Stimulated activated CD4-positive, alpha-beta T cell treated with anti-CD3 and anti-CD28 coated beads, Interleukin-1b, Interleukin-23, amount 100 ng/mL, for 24 hours (primary cell): Measurements from ENCODE around the gene DOHH.
A peak's percentile ranks its signal among the peaks of the same experiment; 100 is the strongest.

Experiments
- DNase-seq, 4 experiments: peaks; one replicate each; pipeline ENCODE4 v3.0.0-alpha.2; 2020; ENCODE audit warnings: low read depth in 4 of 4, low spot score in 1 of 4

DOHH gene

DNA sequence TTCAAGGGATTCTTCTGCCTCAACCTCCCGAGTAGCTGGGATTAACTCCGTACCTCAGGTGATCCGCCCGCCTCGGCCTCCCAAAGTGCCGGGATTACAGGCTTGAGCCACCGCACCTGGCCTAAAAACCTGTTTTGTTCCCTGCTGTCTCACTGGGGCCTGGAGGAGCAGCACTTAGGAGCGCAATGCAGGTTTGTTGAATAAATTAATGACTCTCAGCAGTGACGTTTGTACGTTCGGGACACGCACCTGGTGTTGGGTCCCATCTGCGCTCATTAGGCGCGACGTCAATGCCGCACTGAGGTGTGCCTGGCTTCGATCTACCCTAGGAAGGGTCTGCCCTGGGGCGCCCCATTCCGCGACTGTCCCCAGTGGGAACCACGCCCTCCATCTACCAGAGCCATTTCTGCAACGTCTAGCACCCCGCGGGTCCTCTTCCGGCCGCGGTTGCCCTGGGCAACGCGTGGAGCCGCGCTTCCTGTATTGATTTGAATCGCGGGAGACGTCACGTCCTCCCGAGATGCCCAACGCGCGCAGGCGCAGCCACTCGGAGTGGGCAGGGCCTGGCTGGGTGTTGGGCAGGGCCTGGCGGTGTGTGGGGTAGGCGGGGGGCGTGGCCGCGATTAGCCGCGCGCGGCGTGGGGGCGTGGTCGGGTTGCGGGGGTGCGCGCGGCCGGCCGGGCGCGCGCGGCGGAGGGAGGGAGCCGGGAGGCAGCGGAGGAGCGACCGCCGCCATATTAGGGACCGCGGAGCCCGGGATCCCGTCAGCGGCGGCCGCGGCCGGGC lies 5.3 kb upstream of the DOHH start, which contains the start of gene FZR1:
Gene FZR1 (plus strand): TSS at position 714 of the 786 bp plus-strand sequence. CDS start 16,679 bp downstream, outside the sequence.
- DNase-seq = peak; percentile 96 to 99 (median 98)

DNA sequence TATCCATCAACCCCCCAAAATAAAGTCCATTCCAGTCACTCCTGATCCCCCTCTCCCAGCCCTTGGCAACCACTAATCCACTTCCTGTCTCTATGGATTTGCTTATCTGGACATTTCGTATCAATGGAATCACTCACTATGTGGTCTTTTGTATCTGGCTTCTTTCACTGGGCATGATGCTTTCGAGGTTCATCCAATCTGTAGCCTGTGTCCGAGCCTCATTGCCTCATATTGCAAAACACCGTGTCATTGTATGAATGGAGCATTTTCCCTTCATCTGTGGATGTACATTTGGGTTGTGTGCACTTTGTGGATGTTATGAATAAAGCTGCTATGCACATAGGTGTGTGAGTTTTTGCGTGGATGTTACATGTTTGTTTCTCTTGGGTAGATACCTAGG lies 4.3 kb upstream of the DOHH start:
- no peak for DNase-seq

DNA sequence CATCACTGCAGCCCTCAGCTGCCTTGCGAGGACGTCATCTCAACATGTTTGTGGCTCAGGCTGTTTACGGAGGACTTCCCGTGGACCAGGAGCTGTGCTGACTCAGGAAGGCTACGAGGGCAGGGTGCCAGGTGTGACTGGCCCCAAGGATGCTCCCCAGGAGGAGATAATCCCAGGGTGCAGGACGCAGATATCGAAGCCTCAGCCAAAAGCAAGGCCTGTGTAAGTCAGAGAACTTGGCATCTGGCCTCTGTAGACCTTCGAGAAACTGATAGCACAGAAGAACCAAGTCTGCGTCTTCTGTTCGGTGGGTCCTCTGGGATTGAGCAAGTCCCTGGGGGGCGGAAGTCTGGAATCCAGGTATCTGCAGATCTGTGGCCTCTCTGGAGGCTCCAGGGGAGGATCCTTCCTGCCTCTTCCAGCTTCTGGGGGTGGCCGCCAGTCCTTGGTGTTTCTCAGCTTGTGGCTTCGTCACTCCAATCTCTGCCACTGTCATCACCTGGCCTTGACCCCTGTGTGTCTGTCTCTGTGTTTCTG lies 2.6 kb upstream of the DOHH start:
- DNase-seq = no peak

GRCh38 chr19:3501780-3502179 lies 1.3 kb upstream of the DOHH start:
- DNase-seq = no peak

- DNase-seq = no peak
These were observed 591 bp downstream of the DOHH start for GRCh38 chr19:3499738-3500428.

DNA sequence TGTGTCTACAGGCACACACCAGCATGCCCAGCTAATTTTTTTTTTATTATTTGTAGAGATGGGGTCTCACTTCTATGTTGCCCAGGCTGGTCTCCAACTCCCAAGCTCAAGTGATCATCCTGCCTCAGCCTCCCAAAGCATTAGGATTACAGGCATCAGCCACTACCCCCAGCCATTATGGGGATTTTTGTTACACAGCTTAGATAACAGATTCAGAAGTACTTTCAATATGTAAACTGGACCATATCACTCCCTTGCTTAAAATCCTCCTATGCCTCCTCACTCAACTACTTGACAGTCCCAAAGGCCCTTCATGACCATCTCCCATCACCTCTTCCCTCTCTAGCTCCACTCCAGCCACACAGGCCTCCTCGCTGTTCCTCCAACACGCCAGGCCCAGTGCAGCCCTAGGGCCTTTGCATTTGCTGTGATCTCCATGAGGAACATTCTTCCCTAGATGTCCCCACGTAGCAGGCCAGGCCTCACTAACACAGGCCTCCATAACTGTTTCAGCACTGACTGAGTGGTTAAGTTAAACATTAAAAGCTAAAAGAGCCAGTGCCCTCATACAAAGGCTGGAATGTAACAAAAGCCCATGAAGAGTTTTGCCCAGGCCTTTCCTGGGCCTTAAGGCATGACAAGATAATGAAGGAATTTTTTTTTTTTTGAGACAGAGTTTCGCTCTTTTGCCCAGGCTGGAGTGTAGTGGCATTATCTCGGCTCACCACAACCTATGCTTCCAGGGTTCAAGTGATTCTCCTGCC lies 2.5 kb downstream of the DOHH start:
- no peak for DNase-seq

- no peak for DNase-seq
These were observed 3.8 kb downstream of the DOHH start for GRCh38 chr19:3496392-3497273.

DNA sequence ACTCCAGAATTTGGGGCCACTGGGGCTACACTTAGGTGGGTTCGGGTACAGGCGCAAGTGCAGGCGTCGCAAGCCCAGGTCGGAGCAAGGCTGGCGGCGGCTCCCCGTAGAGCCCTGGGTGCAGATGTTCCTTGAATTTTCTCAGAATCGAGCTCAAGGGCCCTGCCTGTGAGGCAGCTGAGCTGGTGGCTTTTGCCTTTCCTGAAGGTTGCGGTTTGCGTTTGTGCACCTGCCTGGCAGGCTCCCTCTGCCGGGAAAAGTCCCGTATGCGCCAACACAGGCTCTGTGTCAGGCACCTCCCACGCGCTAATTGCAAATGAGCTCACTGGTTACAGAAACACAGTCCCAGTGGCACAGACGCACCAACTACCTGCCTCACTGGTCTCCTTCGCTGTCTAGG lies 5.9 kb downstream of the DOHH start:
- DNase-seq = peak in 3 of 4 experiments; percentile 47 to 51 (median 50)

DNA sequence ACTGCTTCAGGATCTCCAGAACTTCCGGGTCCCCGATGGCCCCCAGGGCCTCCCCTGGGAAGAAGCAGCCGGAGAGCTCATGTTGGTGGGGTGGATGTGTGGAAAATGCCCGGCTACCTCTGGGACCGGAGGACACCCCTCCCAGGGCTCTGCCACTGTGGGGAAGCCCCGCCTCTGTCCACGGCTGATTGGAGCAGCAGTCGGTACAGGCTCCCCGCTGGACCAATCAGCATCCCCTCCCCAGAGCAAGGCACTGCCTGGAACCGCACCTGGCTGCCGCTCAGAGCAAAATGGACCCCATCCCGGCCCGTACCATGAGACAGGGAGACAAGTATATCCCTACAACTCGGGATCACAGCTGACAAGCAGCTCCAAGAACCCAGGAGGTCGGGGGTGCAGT lies 6.4 kb downstream of the DOHH start:
- DNase-seq = no peak

DNA sequence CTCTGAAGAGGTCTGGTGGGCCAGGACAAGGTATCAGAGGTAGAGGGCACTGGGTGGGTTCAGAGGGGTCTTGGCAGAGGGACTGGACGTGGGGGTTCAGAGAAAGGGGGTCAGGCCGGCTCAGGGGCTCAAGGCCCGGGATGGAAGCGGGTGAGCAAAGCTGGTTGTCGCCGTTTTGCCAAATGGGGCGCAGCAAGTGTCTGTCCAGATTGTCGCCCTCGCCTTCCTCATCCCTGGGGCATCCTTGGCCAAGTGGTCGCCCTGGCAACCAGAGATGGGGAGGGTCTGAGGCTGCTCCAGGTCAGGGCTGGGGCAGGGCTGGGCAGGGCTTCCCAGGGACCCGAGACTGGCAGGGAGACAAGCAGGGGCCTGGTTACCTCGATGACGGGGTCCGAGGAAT lies 6.8 kb downstream of the DOHH start:
- DNase-seq = no peak

- DNase-seq = no peak
These were observed 7.6 kb downstream of the DOHH start for GRCh38 chr19:3492919-3493318.

GRCh38 chr19:3492131-3492839 lies 8.2 kb downstream of the DOHH start:
- DNase-seq = no peak

GRCh38 chr19:3491396-3492119 lies 8.9 kb downstream of the DOHH start:
- no peak for DNase-seq

GRCh38 chr19:3483226-3483628 lies 17.2 kb downstream of the DOHH start, which contains the start of gene SMIM44:
TSS of gene SMIM44 (minus strand) at chr19:3483441. CDS start at chr19:3483403, 38 bp downstream.
- no peak for DNase-seq

- no peak for DNase-seq
These were observed 17.8 kb downstream of the DOHH start for GRCh38 chr19:3482507-3483225.

GRCh38 chr19:3481241-3482090 lies 19.0 kb downstream of the DOHH start:
- DNase-seq = no peak

GRCh38 chr19:3480383-3481091 lies 19.9 kb downstream of the DOHH start, which contains the start of gene SMIM24:
TSS of gene SMIM24 (minus strand) at chr19:3480525. CDS start at chr19:3480463, 62 bp downstream.
- DNase-seq = no peak
